OCI-LY3 (cell line): ENCODE results near the gene HLF.

Experiments used
- H2AFZ ChIP-seq: fragments of 200-600, 300-600 bp; shearing (Covaris generic); 2 replicates; pipeline ENCODE4 v1.6.0; 2014; ENCODE audit warnings: antibody characterized with exemption, low read depth, low read length
- H3K27ac ChIP-seq: fragments of 200-600, 300-600 bp; sonication (generic); 2 replicates; pipeline ENCODE4 v1.5.1; 2014; ENCODE audit warnings: mild to moderate bottlenecking, low read length, moderate library complexity, mixed read lengths
- H3K27me3 ChIP-seq: fragments of 200-600, 300-600 bp; sonication (generic); 2 replicates; pipeline ENCODE4 v1.6.1; 2014; ENCODE audit warnings: low read depth, low read length, mixed read lengths
- H3K36me3 ChIP-seq: fragments of 200-600, 300-600 bp; sonication (generic); replicated peaks from 2 replicates; pipeline ENCODE3; 2014; ENCODE audit warnings: low read depth, low read length, mixed read lengths
- H3K4me1 ChIP-seq: fragments of 300-600, 200-600 bp; sonication (generic); 2 replicates; pipeline ENCODE4 v1.6.1; 2014; ENCODE audit warnings: low read length, mixed read lengths
- H3K4me2 ChIP-seq: fragments of 200-600, 300-600 bp; sonication (generic); 2 replicates; pipeline ENCODE4 v1.6.1; 2014; ENCODE audit warnings: low read length, mixed read lengths
- H3K4me3 ChIP-seq: fragments of 300-600, 200-600 bp; sonication (generic); 2 replicates; pipeline ENCODE4 v1.5.1; 2014; ENCODE audit warnings: antibody characterized with exemption, mild to moderate bottlenecking, low read length, moderate library complexity
- H3K79me2 ChIP-seq: fragments of 300-600, 200-600 bp; shearing (Covaris generic); 2 replicates; pipeline ENCODE4 v1.6.1; 2014; ENCODE audit warnings: mild to moderate bottlenecking, low read length, mixed read lengths
- H3K9ac ChIP-seq: fragments of 300-600, 200-600 bp; shearing (Covaris generic); 2 replicates; pipeline ENCODE4 v1.6.0; 2014; ENCODE audit warnings: mild to moderate bottlenecking, low read length, moderate library complexity
- H3K9me3 ChIP-seq: fragments of 200-600, 300-600 bp; shearing (Covaris generic); 2 replicates; pipeline ENCODE4 v1.6.1; 2014; ENCODE audit warnings: low read length, mixed read lengths; ENCODE audit not compliant: insufficient read depth
- H4K20me1 ChIP-seq: fragments of 200-600, 300-600 bp; sonication (generic); 2 replicates; pipeline ENCODE4 v1.6.1; 2016; ENCODE audit warnings: low read length, mixed read lengths; ENCODE audit not compliant: insufficient read depth
- CTCF ChIP-seq: fragments of 200-600, 300-600 bp; sonication (generic); IDR thresholded peaks from 2 replicates; pipeline ENCODE4 v1.5.1; 2014; ENCODE audit warnings: antibody characterized with exemption, low read length, low read depth
- EZH2phosphoT487 ChIP-seq: fragments of 200-600 bp; shearing (Covaris generic); IDR thresholded peaks from 2 replicates; pipeline ENCODE4 v1.6.1; 2018; ENCODE audit warnings: antibody characterized with exemption, mixed run types, low read depth

The HLF gene

GRCh38 chr17:55295411-55296170, 30.8 kb downstream of the HLF start:
- H3K4me1 ChIP-seq, result peaks cover 11% of the 10 kb centered on the region
- H2AFZ ChIP-seq, result no peak overlapping the region
- 0 out of 2 replicates have a peak overlapping the region, but pooled peaks have one; percentile 9 for H3K4me2 ChIP-seq
- no peaks in the 10 kb centered on the region for H3K79me2 ChIP-seq
- peak; percentile 77 for TF ChIP-seq CTCF
- no peak for TF ChIP-seq EZH2phosphoT487
- no peak overlapping the region for H3K4me3 ChIP-seq
- H3K9me3 ChIP-seq, result peaks cover 4% of the 10 kb centered on the region; the same call in 1 of the 2 replicates
- H3K27me3 ChIP-seq, result no peaks in the 10 kb centered on the region
- no peak overlapping the region for H3K9ac ChIP-seq
- no peak overlapping the region; the same call in 1 of the 2 replicates for H3K27ac ChIP-seq
- peaks cover 8% of the 10 kb centered on the region for H3K36me3 ChIP-seq
- H4K20me1 ChIP-seq, result no peaks in the 10 kb centered on the region

- Histone ChIP-seq H3K27ac (no peak overlapping the region), H3K9me3 (peaks cover 4% of the 10 kb centered on the region; the same call in 1 of the 2 replicates), H2AFZ (no peak overlapping the region), H4K20me1 (no peaks in the 10 kb centered on the region), H3K79me2 (no peaks in the 10 kb centered on the region), H3K9ac (no peak overlapping the region), H3K4me3 (no peak overlapping the region), H3K4me2 (no peak overlapping the region), H3K4me1 (peaks cover 9% of the 10 kb centered on the region), H3K27me3 (no peaks in the 10 kb centered on the region), H3K36me3 (peaks cover 3% of the 10 kb centered on the region)
- TF ChIP-seq CTCF (no peak), EZH2phosphoT487 (no peak)
These were observed 31.5 kb downstream of the HLF start for GRCh38 chr17:55296171-55296695.

- Histone ChIP-seq H3K79me2 (no peaks in the 10 kb centered on the region), H3K9me3 (peaks cover under 1% of the 10 kb centered on the region; the same call in 1 of the 2 replicates), H3K4me1 (peaks cover 9% of the 10 kb centered on the region), H3K4me2 (no peak overlapping the region), H3K9ac (no peak overlapping the region), H3K4me3 (no peak overlapping the region), H3K36me3 (no peaks in the 10 kb centered on the region), H3K27ac (no peak overlapping the region), H2AFZ (no peak overlapping the region), H3K27me3 (no peaks in the 10 kb centered on the region), H4K20me1 (no peaks in the 10 kb centered on the region)
- TF ChIP-seq CTCF (no peak), EZH2phosphoT487 (no peak)
These were observed 31.9 kb downstream of the HLF start for GRCh38 chr17:55296699-55297098.

- no peak overlapping the region for H3K4me3 ChIP-seq
- H3K27me3 ChIP-seq, result no peaks in the 10 kb centered on the region
- TF ChIP-seq CTCF, result no peak
- peaks cover 4% of the 10 kb centered on the region; the same call in 1 of the 2 replicates for H3K79me2 ChIP-seq
- H4K20me1 ChIP-seq, result no peaks in the 10 kb centered on the region
- H3K27ac ChIP-seq, result no peak overlapping the region
- H3K9ac ChIP-seq, result no peak overlapping the region
- peaks cover 11% of the 10 kb centered on the region for H3K4me1 ChIP-seq
- no peaks in the 10 kb centered on the region for H3K9me3 ChIP-seq
- no peak overlapping the region for H2AFZ ChIP-seq
- no peak overlapping the region for H3K4me2 ChIP-seq
- no peaks in the 10 kb centered on the region for H3K36me3 ChIP-seq
These were observed 33.5 kb downstream of the HLF start for GRCh38 chr17:55298111-55298730.
